ENCODE measurements around the gene APCDD1L. TPM values are rescaled to one million over a fixed set of nuclear protein-coding genes. Genes with fewer than 3 reads are reported as not detected.

The APCDD1L gene
- total and polyA plus RNA-seq, 4 donors: 0.04 TPM; not detected in 3

DNA sequence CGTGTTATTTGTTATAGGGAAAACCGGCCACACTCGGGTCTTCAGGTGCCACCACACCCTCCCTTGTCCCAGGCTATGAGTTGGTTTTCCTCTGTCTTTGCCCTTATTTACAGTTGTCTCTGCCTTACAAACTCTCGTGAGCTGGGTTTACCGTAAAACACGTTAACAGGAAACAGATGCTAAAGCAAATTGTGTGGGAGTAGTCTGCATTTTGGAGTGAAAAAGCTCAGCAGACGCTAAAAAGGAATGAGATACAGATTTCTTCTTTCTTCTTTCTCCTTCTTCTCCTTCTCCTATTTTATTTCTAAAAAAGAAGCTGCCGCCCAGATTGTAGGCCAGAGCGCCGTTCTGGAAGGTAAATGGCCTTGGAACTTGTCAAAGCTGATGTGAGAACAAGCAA is 51.9 kb downstream of the APCDD1L start:
- Histone ChIP-seq H3K4me3 (ENCODE audit: low read depth in 1 of 3, low read length in 3 of 3) (no peak overlapping the region), H3K27ac (ENCODE audit: low read depth in 1 of 2, low read length in 2 of 2) (no peak overlapping the region), H3K9ac (ENCODE audit: low read depth in 1 of 2, low read length in 2 of 2) (no peak overlapping the region), H3K36me3 (ENCODE audit: control insufficient read depth in 4 of 4, insufficient read depth in 3 of 4, low read depth in 1 of 4, low read length in 3 of 4) (no peaks in the 10 kb centered on the region), H3K27me3 (ENCODE audit: control insufficient read depth in 4 of 4, insufficient read depth in 4 of 4, low read length in 3 of 4) (peaks cover 0 to 3% (median 0%) of the 10 kb centered on the region in 4 donors), H3K9me3 (ENCODE audit: control insufficient read depth in 4 of 4, low read length in 3 of 4) (no peaks in the 10 kb centered on the region), H3K4me1 (ENCODE audit: control insufficient read depth in 4 of 4, insufficient read depth in 4 of 4, low read length in 3 of 4) (no peaks in the 10 kb centered on the region)
- TF ChIP-seq FOXA1 (IDR thresholded peaks at IDR 0.05) (no peak), EGR1 (IDR thresholded peaks at IDR 0.05; ENCODE audit: low read depth in 2 of 2) (no peak), RAD21 (IDR thresholded peaks at IDR 0.05) (no peak), GABPA (IDR thresholded peaks at IDR 0.05 in 1 of 2, conservative IDR thresholded peaks at IDR 0.05 in 1 of 2) (no peak), NR2F2 (IDR thresholded peaks at IDR 0.05) (no peak), HNF4A (conservative IDR thresholded peaks at IDR 0.05) (no peak), JUND (IDR thresholded peaks at IDR 0.05) (no peak), TAF1 (conservative IDR thresholded peaks at IDR 0.05) (no peak), FOXA2 (IDR thresholded peaks at IDR 0.05) (no peak), HNF4G (IDR thresholded peaks at IDR 0.05) (no peak), SP1 (IDR thresholded peaks at IDR 0.05) (no peak)
- TF ChIP-seq, protein P1, sequence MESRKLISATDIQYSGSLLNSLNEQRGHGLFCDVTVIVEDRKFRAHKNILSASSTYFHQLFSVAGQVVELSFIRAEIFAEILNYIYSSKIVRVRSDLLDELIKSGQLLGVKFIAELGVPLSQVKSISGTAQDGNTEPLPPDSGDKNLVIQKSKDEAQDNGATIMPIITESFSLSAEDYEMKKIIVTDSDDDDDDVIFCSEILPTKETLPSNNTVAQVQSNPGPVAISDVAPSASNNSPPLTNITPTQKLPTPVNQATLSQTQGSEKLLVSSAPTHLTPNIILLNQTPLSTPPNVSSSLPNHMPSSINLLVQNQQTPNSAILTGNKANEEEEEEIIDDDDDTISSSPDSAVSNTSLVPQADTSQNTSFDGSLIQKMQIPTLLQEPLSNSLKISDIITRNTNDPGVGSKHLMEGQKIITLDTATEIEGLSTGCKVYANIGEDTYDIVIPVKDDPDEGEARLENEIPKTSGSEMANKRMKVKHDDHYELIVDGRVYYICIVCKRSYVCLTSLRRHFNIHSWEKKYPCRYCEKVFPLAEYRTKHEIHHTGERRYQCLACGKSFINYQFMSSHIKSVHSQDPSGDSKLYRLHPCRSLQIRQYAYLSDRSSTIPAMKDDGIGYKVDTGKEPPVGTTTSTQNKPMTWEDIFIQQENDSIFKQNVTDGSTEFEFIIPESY (IDR thresholded peaks at IDR 0.05): no peak
- TF ChIP-seq, protein P2, sequence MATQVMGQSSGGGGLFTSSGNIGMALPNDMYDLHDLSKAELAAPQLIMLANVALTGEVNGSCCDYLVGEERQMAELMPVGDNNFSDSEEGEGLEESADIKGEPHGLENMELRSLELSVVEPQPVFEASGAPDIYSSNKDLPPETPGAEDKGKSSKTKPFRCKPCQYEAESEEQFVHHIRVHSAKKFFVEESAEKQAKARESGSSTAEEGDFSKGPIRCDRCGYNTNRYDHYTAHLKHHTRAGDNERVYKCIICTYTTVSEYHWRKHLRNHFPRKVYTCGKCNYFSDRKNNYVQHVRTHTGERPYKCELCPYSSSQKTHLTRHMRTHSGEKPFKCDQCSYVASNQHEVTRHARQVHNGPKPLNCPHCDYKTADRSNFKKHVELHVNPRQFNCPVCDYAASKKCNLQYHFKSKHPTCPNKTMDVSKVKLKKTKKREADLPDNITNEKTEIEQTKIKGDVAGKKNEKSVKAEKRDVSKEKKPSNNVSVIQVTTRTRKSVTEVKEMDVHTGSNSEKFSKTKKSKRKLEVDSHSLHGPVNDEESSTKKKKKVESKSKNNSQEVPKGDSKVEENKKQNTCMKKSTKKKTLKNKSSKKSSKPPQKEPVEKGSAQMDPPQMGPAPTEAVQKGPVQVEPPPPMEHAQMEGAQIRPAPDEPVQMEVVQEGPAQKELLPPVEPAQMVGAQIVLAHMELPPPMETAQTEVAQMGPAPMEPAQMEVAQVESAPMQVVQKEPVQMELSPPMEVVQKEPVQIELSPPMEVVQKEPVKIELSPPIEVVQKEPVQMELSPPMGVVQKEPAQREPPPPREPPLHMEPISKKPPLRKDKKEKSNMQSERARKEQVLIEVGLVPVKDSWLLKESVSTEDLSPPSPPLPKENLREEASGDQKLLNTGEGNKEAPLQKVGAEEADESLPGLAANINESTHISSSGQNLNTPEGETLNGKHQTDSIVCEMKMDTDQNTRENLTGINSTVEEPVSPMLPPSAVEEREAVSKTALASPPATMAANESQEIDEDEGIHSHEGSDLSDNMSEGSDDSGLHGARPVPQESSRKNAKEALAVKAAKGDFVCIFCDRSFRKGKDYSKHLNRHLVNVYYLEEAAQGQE (IDR thresholded peaks at IDR 0.05): no peak
- TF ChIP-seq, protein P3, sequence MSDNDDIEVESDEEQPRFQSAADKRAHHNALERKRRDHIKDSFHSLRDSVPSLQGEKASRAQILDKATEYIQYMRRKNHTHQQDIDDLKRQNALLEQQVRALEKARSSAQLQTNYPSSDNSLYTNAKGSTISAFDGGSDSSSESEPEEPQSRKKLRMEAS (IDR thresholded peaks at IDR 0.05): no peak
- no peak for DNase-seq (ENCODE audit: low spot score)
- 88% methylated on average over 10 of the region's 10 CpGs for WGBS

DNA sequence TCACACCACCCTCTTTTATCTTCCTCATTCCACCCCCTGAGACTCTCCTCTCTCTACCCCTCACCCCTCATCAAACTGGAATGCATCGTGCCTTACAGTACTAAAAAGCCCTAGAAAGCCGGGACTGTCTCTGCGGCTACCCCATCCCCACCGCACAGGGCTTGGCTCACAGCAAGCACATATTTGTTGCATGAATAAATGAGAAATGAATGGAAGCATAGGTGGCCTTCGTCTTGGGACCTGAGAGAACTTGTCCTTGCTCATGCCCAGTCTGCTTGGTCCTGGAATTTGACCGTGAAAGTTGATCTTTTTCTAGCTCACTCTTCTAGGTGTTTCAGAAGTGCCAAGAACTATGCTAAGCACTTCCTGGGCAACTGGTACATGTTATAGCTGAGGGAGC is 53.3 kb downstream of the APCDD1L start:
- Histone ChIP-seq H3K9ac (ENCODE audit: low read depth in 1 of 2, low read length in 2 of 2) (no peak overlapping the region), H3K4me1 (ENCODE audit: control insufficient read depth in 4 of 4, insufficient read depth in 4 of 4, low read length in 3 of 4) (no peaks in the 10 kb centered on the region), H3K4me3 (ENCODE audit: low read depth in 1 of 3, low read length in 3 of 3) (no peak overlapping the region), H3K36me3 (ENCODE audit: control insufficient read depth in 4 of 4, insufficient read depth in 3 of 4, low read depth in 1 of 4, low read length in 3 of 4) (no peaks in the 10 kb centered on the region), H3K27me3 (ENCODE audit: control insufficient read depth in 4 of 4, insufficient read depth in 4 of 4, low read length in 3 of 4) (peaks cover 0 to 3% (median 0%) of the 10 kb centered on the region in 4 donors), H3K27ac (ENCODE audit: low read depth in 1 of 2, low read length in 2 of 2) (no peak overlapping the region), H3K9me3 (ENCODE audit: control insufficient read depth in 4 of 4, low read length in 3 of 4) (no peaks in the 10 kb centered on the region)
- 95% methylated on average over 6 of the region's 6 CpGs for WGBS
- no peak for DNase-seq (ENCODE audit: low spot score)
- TF ChIP-seq FOXA2 (IDR thresholded peaks at IDR 0.05) (no peak), FOXA1 (IDR thresholded peaks at IDR 0.05) (no peak), TAF1 (conservative IDR thresholded peaks at IDR 0.05) (no peak), HNF4G (IDR thresholded peaks at IDR 0.05) (no peak), HNF4A (conservative IDR thresholded peaks at IDR 0.05) (no peak), RXRA (IDR thresholded peaks at IDR 0.05) (no peak)
- TF ChIP-seq, protein P4, sequence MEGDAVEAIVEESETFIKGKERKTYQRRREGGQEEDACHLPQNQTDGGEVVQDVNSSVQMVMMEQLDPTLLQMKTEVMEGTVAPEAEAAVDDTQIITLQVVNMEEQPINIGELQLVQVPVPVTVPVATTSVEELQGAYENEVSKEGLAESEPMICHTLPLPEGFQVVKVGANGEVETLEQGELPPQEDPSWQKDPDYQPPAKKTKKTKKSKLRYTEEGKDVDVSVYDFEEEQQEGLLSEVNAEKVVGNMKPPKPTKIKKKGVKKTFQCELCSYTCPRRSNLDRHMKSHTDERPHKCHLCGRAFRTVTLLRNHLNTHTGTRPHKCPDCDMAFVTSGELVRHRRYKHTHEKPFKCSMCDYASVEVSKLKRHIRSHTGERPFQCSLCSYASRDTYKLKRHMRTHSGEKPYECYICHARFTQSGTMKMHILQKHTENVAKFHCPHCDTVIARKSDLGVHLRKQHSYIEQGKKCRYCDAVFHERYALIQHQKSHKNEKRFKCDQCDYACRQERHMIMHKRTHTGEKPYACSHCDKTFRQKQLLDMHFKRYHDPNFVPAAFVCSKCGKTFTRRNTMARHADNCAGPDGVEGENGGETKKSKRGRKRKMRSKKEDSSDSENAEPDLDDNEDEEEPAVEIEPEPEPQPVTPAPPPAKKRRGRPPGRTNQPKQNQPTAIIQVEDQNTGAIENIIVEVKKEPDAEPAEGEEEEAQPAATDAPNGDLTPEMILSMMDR (IDR thresholded peaks at IDR 0.05; ENCODE audit: low read depth, low read length, missing input control): no peak
- TF ChIP-seq, protein P3 (IDR thresholded peaks at IDR 0.05): no peak
